ENCODE measurements around the gene RARG.

- TF ChIP-seq GABPA (IDR thresholded peaks at IDR 0.05; ENCODE audit: low read depth): no peak
- no peak for TF ChIP-seq CTCF (IDR thresholded peaks at IDR 0.05; ENCODE audit: insufficient read depth, low read length)
- TF ChIP-seq POLR2AphosphoS5 (IDR thresholded peaks at IDR 0.05; ENCODE audit: low read depth): no peak
- TF ChIP-seq REST (IDR thresholded peaks at IDR 0.05; ENCODE audit: insufficient replicate concordance, low read depth): no peak
These were observed 5.2 kb downstream of the RARG start for GRCh38 chr12:53226815-53227214.
